EH (cell line): Measurements from ENCODE around the gene MGAT1.
"Not testable (repeated sequence)": the region's sequence is repeated elsewhere in the genome, so short reads cannot be mapped to it uniquely, and the experiment has no call there.

ENCODE experiments used
- DNase-seq: peaks from one replicate; pipeline ENCODE4 v3.0.0-alpha.2; 2015; ENCODE audit warnings: low read depth

The MGAT1 gene

GRCh38 chr5:180802325-180803180, at the start of gene MGAT1:
Gene MGAT1 (minus strand): TSS chr5:180802806. CDS start chr5:180792971, 9,835 bp downstream.
- DNase-seq, result peak; percentile 91

GRCh38 chr5:180850434-180851078, 48.0 kb upstream of the MGAT1 start:
- DNase-seq, result no peak

GRCh38 chr5:180849827-180850226, 47.2 kb upstream of the MGAT1 start:
- no peak for DNase-seq

GRCh38 chr5:180848878-180849277, 46.3 kb upstream of the MGAT1 start:
- no peak for DNase-seq

GRCh38 chr5:180848265-180848664, 45.7 kb upstream of the MGAT1 start:
- no peak for DNase-seq

- no peak for DNase-seq
Measured at GRCh38 chr5:180847026-180847425, 44.4 kb upstream of the MGAT1 start.

- DNase-seq, result no peak
Measured at GRCh38 chr5:180844858-180845257, 42.3 kb upstream of the MGAT1 start.

- no peak for DNase-seq
Measured at GRCh38 chr5:180844432-180844831, 41.8 kb upstream of the MGAT1 start.

- no peak for DNase-seq
Measured at GRCh38 chr5:180839935-180840334, 37.3 kb upstream of the MGAT1 start.

GRCh38 chr5:180839227-180839626, 36.6 kb upstream of the MGAT1 start:
- DNase-seq, result no peak

GRCh38 chr5:180837478-180837877, 34.9 kb upstream of the MGAT1 start:
- no peak for DNase-seq

- no peak for DNase-seq
Measured at GRCh38 chr5:180832638-180833068, 30.0 kb upstream of the MGAT1 start.

GRCh38 chr5:180831139-180832093, 28.8 kb upstream of the MGAT1 start:
- DNase-seq, result peak; percentile 75

- peak; percentile 58 for DNase-seq
Measured at GRCh38 chr5:180830253-180831138, 27.9 kb upstream of the MGAT1 start.

- DNase-seq, result no peak
Measured at GRCh38 chr5:180829726-180830125, 27.1 kb upstream of the MGAT1 start.

- not testable (repeated sequence) for DNase-seq
Measured at GRCh38 chr5:180828756-180829531, 26.3 kb upstream of the MGAT1 start.

- not testable (repeated sequence) for DNase-seq
Measured at GRCh38 chr5:180827374-180827773, 24.8 kb upstream of the MGAT1 start.

GRCh38 chr5:180825768-180826525, 23.3 kb upstream of the MGAT1 start:
- DNase-seq, result peak; percentile 90

- DNase-seq, result no peak
Measured at GRCh38 chr5:180824630-180825476, 22.2 kb upstream of the MGAT1 start.
